ENCODE results near the gene MFNG.

Gene MFNG

DNA sequence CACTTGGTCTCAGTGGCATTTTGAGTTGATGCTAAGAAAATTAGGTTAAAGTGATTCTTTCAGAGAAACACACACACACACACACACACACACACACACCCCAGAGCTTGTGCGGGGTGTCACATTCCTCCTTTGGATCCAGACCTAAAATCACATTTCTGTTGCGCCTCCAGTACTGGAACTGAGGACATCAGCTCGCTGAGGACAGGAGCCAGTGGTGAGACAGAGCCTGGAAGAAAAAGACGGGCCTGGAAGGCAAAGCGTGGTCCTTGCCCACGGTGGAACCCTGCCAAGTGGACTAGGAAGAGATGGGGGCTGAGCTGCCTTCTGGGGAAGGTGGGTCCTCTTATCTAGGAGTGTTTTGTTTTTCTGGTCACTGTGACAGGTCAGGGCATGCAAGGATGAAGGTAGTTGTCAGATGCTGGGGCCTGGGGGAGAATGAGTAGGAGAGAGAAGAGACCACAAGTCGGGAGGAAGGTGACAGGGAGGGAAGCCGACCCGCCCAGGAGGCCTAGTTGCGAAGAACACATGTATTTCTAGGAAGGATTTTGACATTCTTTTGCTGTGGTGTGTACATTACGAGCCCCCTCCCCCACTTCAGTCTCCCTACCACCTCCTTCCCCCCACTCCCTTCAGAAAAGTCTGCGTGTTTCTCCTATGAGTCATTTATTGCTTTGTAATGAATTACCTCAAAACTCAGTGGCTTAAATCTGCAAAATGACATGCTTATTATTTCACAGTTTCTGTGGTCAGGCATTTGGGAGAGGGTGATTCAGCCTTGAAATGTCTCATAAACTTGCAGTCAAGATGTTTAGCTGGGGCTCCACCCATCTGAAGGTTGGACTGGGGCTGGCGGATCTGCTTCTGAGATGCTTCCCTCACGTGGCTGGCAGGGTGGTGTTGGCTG lies 54.1 kb downstream of the MFNG start:
- TF ChIP-seq, protein P1, sequence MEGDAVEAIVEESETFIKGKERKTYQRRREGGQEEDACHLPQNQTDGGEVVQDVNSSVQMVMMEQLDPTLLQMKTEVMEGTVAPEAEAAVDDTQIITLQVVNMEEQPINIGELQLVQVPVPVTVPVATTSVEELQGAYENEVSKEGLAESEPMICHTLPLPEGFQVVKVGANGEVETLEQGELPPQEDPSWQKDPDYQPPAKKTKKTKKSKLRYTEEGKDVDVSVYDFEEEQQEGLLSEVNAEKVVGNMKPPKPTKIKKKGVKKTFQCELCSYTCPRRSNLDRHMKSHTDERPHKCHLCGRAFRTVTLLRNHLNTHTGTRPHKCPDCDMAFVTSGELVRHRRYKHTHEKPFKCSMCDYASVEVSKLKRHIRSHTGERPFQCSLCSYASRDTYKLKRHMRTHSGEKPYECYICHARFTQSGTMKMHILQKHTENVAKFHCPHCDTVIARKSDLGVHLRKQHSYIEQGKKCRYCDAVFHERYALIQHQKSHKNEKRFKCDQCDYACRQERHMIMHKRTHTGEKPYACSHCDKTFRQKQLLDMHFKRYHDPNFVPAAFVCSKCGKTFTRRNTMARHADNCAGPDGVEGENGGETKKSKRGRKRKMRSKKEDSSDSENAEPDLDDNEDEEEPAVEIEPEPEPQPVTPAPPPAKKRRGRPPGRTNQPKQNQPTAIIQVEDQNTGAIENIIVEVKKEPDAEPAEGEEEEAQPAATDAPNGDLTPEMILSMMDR (IDR thresholded peaks at IDR 0.05) = no peak
- TF ChIP-seq ZFX (IDR thresholded peaks at IDR 0.05; ENCODE audit: borderline replicate concordance) = no peak
- H3K27ac ChIP-seq = no peak overlapping the region

DNA sequence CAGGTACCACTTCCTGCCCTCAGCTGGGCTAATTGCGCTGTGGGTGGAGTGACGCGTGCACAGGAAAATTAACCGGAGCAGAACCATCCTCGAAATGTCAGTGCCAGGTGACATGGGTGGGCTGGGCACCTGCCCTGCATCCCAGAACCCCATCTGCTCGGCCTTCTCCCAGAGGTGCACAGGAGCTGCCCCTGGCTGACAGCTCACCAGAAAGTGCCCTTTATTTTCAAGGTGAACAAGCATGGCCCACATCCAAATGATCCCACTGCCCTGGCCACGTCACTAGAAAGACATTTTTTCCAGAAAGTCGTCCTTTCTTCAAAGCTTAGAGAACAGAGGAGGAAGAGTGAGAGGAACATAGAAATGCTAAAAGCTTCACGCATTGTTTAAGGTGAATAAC lies 54.8 kb downstream of the MFNG start:
- no peak overlapping the region for H3K27ac ChIP-seq

DNA sequence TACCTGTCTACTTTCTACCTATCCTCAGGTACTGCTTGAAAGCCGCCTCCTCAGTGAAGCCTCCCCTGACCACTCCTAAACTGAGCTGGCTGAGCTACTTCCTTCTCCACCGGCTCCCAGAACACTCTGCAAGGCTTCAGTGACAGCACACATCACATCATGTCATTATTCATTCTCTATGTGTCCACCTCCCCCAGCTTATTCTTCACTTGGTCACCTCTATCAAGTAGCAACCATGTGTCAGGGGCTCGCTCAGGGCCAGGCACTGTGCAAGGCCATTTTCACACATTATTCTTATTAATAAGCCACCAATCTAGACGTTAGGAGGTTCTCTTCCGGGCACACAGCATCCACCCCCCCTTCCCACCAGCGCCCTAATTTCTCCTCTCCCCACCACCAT lies 55.2 kb downstream of the MFNG start:
- TF ChIP-seq, protein P1 (IDR thresholded peaks at IDR 0.05) = no peak
- TF ChIP-seq ZFX (IDR thresholded peaks at IDR 0.05; ENCODE audit: borderline replicate concordance) = no peak
- H3K27ac ChIP-seq = no peak overlapping the region

More for the DNA sequence above, 54.8 kb downstream of the MFNG start:
- TF ChIP-seq, protein P1 (IDR thresholded peaks at IDR 0.05) = no peak
- TF ChIP-seq ZFX (IDR thresholded peaks at IDR 0.05; ENCODE audit: borderline replicate concordance) = no peak

DNA sequence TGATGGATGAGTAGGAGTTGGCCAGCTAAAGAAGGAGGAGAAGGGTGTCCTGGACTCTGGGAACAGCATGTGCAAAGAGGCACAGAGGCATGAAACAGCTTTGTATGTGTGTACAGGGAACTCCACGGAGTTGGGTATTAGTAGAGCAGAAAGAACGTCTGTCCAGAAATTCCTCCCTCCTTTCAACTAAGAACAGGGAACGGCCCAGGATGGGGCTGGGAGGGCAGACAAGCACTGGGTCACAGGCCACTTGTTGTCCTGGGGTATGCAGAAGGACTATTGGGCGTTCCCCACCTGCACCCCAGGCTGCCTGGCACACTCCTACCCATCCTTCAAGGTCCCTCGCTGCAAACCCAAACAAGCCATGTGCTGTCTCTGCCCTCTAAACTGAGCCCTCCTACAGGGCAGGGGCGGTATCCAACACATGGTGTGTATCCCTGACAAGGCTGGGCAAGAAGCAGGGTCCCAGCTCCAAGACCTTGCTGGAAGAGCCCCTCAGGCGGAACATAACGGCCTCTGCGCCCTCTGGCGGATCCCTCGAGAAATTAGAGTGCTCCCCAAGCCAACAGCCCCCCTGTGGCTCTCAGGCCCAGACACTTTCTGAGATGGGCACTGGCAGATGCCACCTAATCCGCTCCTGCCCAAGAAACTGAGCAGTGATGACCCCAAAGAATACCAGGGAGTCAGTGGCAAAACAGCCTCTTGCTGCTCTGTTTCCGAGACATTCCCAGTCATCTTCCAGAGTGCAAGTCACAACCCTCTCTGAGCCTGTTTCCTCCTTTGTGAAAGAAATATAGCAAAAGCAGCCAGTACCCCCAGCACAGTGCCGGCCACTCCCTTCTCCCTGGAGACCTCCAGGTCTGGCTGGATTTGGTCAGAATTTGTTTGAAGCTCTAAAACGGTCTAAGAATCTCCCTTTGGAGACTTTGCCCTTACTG lies 57.3 kb downstream of the MFNG start:
- H3K27ac ChIP-seq = no peak overlapping the region
- TF ChIP-seq, protein P1 (IDR thresholded peaks at IDR 0.05) = peak; percentile 75
- no peak for TF ChIP-seq ZFX (IDR thresholded peaks at IDR 0.05; ENCODE audit: borderline replicate concordance)

DNA sequence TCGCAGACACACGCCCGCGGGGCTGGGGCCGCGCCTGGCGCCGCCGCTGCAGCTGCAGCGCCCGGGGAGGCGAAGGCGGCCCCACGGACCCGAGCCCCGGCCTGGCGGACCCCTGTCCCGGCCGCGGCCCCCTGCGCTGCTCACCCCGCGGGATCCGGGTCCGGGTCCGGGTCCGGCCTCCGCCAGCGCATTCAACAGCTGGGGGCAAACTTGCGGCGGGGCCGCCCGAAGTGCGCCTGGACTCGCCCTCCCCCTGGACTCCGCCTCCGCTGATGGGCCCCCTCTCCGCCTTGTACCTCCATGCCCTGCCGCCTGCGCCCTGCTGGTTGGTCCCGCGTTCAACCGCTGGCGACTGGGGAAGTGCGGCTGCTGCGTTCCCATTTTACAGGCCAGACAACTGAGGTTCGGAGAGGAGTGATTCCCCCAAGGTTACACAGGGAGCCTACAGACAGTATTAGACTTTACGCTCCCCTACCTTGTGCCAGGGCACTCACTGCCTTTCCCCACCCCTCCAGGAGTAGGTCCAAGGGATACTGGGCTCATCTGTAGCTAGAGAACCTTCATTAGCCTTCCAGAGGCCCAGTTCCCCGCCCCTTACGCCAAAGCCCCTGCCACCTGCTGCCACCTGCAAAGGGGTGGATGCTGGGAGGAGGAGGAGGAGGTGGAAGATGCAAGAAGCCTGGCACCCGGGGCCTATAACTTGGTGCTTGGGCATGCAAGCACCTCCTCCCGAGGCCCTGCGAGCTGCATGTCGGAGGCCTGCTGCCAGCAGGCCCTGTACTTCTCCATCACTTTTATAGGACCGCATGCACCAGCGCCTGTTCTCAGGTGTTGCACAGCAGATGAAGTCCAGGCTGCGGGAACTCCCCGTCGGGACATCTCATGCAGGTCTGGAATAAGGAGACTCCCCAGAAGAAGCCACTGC lies 58.2 kb downstream of the MFNG start:
- TF ChIP-seq, protein P1 (IDR thresholded peaks at IDR 0.05) = no peak
- no peak for TF ChIP-seq ZFX (IDR thresholded peaks at IDR 0.05; ENCODE audit: borderline replicate concordance)
- no peak overlapping the region for H3K27ac ChIP-seq

DNA sequence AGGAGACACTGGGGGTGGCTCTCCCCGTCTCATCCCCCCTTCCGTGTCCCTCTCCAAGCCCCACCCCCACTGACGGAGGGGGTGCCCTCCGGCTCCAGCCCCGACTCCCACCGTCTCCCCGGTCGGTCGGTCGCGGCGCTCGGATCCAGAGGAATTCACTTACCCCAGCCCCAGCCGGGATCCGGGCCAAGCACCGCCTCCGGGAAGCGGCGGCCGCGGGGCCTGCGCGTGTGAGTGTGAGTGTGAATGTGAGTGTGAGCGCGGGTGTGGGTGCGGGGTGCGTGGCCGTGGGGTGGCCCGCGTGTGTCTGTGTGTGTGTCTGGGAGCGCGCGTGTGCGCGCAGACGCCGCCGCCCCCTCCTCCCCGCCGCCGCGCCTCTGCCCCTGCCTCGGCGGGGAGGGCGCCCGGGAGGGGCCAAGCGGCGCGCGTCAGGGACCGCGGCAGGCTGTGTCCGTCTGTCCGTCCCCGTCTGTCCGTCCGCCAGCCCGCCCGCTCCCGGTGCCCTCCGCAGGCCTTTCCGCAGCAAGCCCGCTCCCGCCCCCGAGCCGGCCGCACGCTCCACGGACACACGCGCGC lies 59.0 kb downstream of the MFNG start, which contains the start of gene ELFN2:
Gene ELFN2 (minus strand): TSS at position 345 of the 576 bp plus-strand sequence. CDS start 51,945 bp downstream, outside the sequence.
- no peak within 1 kb of the TSS for H3K27ac ChIP-seq

More for the DNA sequence above, 59.0 kb downstream of the MFNG start, which contains the start of gene ELFN2:
- TF ChIP-seq, protein P1 (IDR thresholded peaks at IDR 0.05) = no peak
- no peak for TF ChIP-seq ZFX (IDR thresholded peaks at IDR 0.05; ENCODE audit: borderline replicate concordance)

All from 22Rv1 (cell line).